Measurements from ENCODE around the gene TMEM40.
"Not testable (repeated sequence)": the region's sequence is repeated elsewhere in the genome, so short reads cannot be mapped to it uniquely, and the experiment has no call there.

Gene TMEM40

GRCh38 chr3:12725436-12725835 is 33.6 kb downstream of the TMEM40 start:
- H3K4me3 ChIP-seq (ENCODE audit: low read depth, low read length) = no peak overlapping the region
- DNase-seq (ENCODE audit: low read depth) = no peak
- TF ChIP-seq MAX (IDR thresholded peaks at IDR 0.05; ENCODE audit: low read depth, low read length) (no peak), MYC (IDR thresholded peaks at IDR 0.05; ENCODE audit: low read depth, low read length) (no peak), CTCF (IDR thresholded peaks at IDR 0.05; ENCODE audit: low read depth, low read length) (no peak), POLR2A (IDR thresholded peaks at IDR 0.05; ENCODE audit: extremely low read depth, insufficient read length) (no peak)

- no peak overlapping the region for H3K4me3 ChIP-seq (ENCODE audit: low read depth, low read length)
- no peak for DNase-seq (ENCODE audit: low read depth)
- TF ChIP-seq MAX (IDR thresholded peaks at IDR 0.05; ENCODE audit: low read depth, low read length) (no peak), POLR2A (IDR thresholded peaks at IDR 0.05; ENCODE audit: extremely low read depth, insufficient read length) (no peak), MYC (IDR thresholded peaks at IDR 0.05; ENCODE audit: low read depth, low read length) (no peak), CTCF (IDR thresholded peaks at IDR 0.05; ENCODE audit: low read depth, low read length) (no peak)
Measured at GRCh38 chr3:12724794-12725193, 34.3 kb downstream of the TMEM40 start.

- not testable (repeated sequence) for H3K4me3 ChIP-seq (ENCODE audit: low read depth, low read length); DNase-seq (ENCODE audit: low read depth)
Measured at GRCh38 chr3:12723362-12723761, 35.7 kb downstream of the TMEM40 start.

GRCh38 chr3:12722226-12722625 is 36.8 kb downstream of the TMEM40 start:
- H3K4me3 ChIP-seq (ENCODE audit: low read depth, low read length) = no peak overlapping the region
- no peak for TF ChIP-seq MYC (IDR thresholded peaks at IDR 0.05; ENCODE audit: low read depth, low read length)
- no peak for TF ChIP-seq CTCF (IDR thresholded peaks at IDR 0.05; ENCODE audit: low read depth, low read length)
- no peak for TF ChIP-seq POLR2A (IDR thresholded peaks at IDR 0.05; ENCODE audit: extremely low read depth, insufficient read length)
- no peak for TF ChIP-seq MAX (IDR thresholded peaks at IDR 0.05; ENCODE audit: low read depth, low read length)
- DNase-seq (ENCODE audit: low read depth) = no peak

GRCh38 chr3:12719984-12720898 is 38.8 kb downstream of the TMEM40 start:
- no peak overlapping the region for H3K4me3 ChIP-seq (ENCODE audit: low read depth, low read length)
- TF ChIP-seq MYC (IDR thresholded peaks at IDR 0.05; ENCODE audit: low read depth, low read length) (no peak), POLR2A (IDR thresholded peaks at IDR 0.05; ENCODE audit: extremely low read depth, insufficient read length) (no peak), CTCF (IDR thresholded peaks at IDR 0.05; ENCODE audit: low read depth, low read length) (peak; percentile 89)
- peak; percentile 79 for DNase-seq (ENCODE audit: low read depth)

- TF ChIP-seq MYC (IDR thresholded peaks at IDR 0.05; ENCODE audit: low read depth, low read length) (no peak), CTCF (IDR thresholded peaks at IDR 0.05; ENCODE audit: low read depth, low read length) (no peak), POLR2A (IDR thresholded peaks at IDR 0.05; ENCODE audit: extremely low read depth, insufficient read length) (no peak), MAX (IDR thresholded peaks at IDR 0.05; ENCODE audit: low read depth, low read length) (no peak)
- H3K4me3 ChIP-seq (ENCODE audit: low read depth, low read length) = no peak overlapping the region
- DNase-seq (ENCODE audit: low read depth) = no peak
Measured at GRCh38 chr3:12719541-12719940, 39.5 kb downstream of the TMEM40 start.

Data from NB4 (cell line).